Embryonic facial prominence (tissue), 1 donor: ENCODE results near the gene FMNL3.
"Not testable (repeated sequence)": the region's sequence is repeated elsewhere in the genome, so short reads cannot be mapped to it uniquely, and the experiment has no call there.

ENCODE experiments used
- DNase-seq: peaks from one replicate; pipeline ENCODE4 v3.0.0-alpha.2; 2016; ENCODE audit errors: extremely low spot score

The FMNL3 gene

DNA sequence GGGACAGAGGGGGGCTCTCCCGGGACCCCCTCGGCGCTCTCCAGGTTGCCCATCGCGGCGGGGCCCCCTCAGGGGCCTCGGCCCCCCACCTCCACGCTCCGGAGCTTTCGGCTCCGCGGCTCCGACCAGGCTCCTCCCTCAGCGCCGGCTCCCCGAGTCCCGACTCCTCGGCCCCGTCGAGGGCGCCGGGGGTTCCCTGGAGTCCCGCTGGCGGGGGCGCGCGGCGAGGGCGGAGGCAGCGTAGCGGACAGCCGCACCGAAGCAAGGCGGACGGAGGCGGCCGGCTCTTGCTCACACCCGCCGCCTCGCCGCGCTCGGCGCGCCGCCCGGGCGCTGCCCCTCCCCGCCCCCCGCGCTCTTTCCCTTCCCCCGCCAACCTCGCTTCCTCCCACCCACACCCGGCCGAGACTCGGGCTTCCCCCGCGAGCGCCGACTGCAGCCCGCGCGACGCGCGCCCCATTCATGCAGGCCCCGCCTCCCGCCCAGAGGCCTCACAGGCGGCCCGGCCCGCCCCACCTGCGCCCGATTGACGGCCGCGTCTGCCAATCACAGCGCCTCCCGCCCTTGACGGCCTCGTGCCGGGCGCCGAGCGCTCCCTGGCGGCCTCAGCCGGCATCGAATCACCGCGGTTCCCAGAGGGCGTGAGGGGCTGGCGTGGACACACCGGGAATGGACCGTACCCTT, at the start of gene FMNL3:
TSS of gene FMNL3 (minus strand) at position 278 of the 684 bp plus-strand sequence. CDS start at position 53, 225 bp downstream.
- DNase-seq = peak; percentile 90

- no peak for DNase-seq
Measured at GRCh38 chr12:49750996-49751393, 43.8 kb upstream of the FMNL3 start.

GRCh38 chr12:49750027-49750995, 43.1 kb upstream of the FMNL3 start:
- DNase-seq = no peak

DNA sequence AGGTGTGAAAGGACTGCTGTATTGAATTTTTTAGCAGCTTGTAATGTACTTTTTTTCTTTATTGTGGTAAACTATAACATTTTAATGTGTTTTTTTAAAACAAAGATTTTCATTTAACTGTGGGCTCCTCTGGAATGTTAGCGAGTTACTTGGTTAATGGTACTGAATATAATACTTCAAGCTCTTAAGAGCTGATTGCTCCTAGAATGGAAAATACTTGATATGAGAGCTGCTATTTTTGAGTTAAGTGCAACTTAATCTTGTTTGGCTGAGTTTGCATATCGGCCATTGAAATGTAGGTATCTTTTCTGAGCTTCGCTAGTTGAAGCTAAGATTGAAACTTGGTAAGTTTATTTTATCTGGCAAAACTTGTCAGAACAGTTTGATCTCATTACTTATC, 41.6 kb upstream of the FMNL3 start:
- DNase-seq = no peak

DNA sequence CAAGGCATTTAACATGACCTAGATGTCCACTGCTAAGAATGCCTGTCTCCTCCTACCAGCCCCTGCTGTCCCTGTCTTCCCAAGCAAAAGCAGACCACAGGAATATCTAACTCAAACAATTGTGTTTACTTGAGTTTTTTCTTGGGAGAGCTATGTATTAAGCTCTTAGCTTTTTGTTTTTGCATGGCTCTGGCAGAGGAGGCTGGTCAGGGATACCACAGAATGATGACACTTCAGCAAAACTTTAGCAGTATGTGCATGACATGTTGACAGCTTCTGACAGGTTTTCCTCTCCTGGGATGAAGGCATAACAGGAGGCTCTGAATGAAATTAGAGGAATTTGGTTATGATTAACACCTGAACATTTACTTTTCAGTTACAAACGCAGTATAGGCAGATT, 41.1 kb upstream of the FMNL3 start:
- DNase-seq = no peak

DNA sequence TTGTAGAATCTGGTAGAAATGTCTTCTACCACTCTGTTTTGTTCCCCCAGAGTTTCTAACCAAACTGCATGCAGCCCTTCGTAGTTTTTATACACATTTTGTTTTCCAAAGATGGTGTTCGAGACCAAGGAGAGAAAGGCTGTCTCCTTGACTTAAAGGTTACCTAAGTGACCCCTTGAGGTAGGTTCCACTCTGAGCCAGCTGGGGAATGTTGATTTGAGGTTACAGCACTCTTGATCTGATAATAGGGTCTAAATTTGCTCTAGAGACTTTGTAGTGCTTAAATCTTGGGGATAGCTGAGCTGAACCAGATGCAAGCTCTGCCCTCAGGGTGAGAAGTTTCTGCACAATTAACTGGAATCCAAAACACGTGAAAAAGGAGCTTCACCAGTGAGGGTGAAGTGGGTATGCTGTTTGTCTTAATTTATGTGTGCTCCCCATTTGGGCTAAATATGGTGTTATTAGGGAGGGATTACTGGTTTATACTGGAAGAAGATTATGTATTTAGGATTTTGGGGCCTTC, 37.2 kb upstream of the FMNL3 start:
- DNase-seq = no peak

DNA sequence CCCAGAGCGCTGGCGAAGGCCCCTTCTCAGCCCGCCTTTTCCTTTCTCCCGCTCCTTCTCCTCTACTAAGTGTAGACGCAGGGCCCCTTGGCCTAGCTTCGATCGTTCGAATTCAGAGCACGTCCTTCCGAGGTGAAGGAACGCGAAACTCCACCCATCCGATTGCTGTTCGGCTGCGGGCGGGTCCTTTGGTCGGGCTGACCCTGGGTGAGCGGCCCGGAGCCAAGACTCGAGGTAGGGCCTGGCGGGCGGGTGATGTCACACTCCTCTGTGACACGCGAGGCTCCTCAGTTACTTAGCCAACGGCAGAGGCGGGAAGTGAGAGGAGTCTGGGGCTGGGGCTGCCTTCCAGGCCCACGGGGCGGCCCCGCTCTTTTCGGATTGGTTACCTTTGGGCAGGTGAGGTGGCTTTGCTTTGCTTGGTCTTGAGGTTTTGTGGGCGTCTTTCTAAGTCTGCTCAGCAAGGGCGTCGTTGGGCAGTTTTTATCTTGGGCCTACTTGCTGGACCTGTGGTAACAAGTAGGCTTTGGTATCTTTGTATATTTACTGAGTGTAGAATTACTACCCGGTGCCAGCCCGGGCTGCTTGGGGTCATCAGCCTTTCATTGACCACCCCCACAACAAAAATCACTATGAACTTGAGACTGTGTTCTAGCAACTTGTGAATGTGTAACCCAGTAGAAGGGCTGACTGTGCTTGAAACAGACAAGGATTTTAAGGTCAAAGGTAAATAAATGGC, 34.8 kb upstream of the FMNL3 start:
- DNase-seq = no peak

- peak; percentile 100 for DNase-seq
Measured at GRCh38 chr12:49740930-49741881, 34.0 kb upstream of the FMNL3 start, which contains the start of gene TMBIM6. TSS of gene TMBIM6 (plus strand) at chr12:49741557. CDS start at chr12:49752494, 10,937 bp downstream.

GRCh38 chr12:49740277-49740676, 33.1 kb upstream of the FMNL3 start:
- DNase-seq = not testable (repeated sequence)

DNA sequence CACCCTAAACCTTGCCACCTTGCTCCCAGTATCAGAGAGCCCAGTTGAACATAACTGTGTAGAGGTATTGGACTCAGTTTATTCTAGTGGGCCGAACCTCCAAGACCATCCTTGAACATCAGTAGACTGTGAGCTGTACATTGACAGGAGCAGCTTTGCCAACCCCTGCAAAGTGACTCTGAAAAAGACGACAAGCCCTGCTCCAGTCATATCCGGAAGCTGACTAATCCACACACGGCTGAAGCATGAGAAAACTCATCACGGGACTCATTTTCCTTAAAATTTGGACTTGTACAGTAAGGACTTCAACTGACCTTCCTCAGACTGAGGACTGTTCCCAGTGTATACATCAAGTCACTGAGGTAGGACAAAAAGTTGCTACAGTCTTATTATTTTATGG, 31.5 kb upstream of the FMNL3 start:
- not testable (repeated sequence) for DNase-seq

DNA sequence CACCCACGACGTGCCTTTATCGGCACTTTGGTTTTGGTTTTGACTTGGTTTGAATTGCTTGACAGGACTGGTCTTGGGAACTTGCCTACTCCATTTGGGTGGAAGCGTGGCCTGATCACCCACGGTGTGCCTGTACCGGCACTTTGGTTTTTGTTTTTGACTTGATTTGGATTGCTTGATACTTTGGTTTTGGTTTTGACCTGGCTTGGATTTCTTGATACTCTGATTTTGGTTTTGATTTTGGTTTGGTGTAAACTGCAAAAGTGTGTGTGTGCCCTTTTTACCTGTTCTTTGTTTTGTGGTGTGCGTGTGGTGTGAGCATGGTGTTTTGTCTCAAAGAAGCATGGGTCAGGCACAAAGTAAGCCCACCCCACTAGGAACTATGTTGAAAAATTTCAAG, 27.7 kb upstream of the FMNL3 start:
- not testable (repeated sequence) for DNase-seq

GRCh38 chr12:49733219-49734017, 26.2 kb upstream of the FMNL3 start:
- no peak for DNase-seq

- DNase-seq = no peak
Measured at GRCh38 chr12:49730568-49731101, 23.4 kb upstream of the FMNL3 start.

DNA sequence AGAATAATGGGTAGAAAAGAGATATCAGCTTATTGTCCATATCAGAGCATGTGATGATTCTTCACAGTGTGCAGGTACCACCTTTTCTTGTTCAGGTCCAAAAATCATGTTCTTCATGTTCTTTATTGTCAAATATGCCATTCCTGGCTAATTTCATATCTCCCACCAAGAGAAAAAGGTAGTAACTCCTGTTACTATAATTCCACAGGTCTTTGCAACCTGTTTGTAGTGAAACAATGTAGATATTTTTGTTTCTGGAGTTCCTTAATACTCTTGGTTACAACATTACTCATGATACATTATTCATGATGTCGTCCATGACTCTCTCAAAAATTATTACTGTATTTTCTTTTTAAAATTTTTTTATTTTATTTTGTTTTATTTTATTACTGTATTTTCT, 22.8 kb upstream of the FMNL3 start:
- DNase-seq = no peak

DNA sequence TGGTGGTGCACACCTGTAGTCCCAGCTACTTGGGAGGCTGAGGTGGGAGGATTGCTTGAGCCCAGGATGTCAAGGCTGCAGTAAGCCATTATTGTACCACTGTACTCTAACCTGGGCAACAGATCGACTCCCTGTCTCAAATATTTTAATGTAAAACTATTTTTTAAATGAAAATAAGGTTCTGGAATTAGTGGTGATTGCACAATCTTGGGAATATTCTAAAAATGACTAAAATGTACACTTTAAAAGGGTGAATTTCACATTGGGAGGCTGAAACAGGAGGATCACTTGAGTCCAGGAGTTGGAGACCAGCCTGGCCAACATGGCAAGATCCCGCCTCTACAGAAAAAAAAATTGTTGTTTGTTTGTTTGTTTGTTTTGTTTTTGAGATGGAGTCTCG, 21.2 kb upstream of the FMNL3 start:
- no peak for DNase-seq

DNA sequence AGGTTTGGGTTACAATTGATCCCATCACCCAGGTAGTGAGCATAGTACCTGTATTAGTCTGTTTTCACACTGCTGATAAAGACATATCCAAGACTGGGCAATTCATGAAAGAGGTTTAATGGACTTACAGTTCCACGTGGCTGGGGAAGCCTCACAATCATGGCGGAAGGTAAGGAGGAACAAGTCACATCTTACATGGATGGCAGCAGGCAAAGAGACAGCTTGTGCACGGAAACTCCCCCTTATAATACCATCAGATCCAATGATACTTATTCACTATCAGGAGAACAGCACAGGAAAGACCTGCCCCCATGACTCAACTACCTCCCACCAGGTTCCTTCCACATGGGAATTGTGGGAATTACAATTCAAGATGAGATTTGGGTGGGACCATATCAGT, 14.2 kb upstream of the FMNL3 start:
- DNase-seq = not testable (repeated sequence)

GRCh38 chr12:49720214-49720613, 13.0 kb upstream of the FMNL3 start:
- no peak for DNase-seq

- not testable (repeated sequence) for DNase-seq
Measured at GRCh38 chr12:49717800-49718199, 10.6 kb upstream of the FMNL3 start.

DNA sequence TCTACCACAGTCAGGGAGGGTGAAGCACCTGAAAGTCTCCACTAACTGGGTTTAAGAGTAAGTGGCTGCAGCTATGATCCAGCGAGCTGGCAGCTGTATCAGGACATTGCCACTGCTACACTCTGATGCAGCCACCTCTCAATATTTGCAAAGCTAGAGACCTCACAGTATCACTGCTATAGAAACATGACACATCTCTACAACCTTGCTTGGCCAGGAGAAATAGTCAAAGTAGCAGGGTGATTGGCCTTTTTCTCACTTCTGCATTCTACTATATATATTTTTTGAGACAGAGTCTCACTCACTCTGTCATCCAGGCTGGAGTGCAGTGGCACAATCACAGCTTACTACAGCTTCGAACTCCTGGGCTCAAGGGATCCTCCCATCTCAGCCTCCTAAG, 9.3 kb upstream of the FMNL3 start:
- DNase-seq = no peak
